Stomach smooth muscle (tissue), 2 donors: ENCODE results near the gene CSRNP3.
"Not testable (repeated sequence)": the region's sequence is repeated elsewhere in the genome, so short reads cannot be mapped to it uniquely, and the experiment has no call there.

Source experiments
- H3K27ac ChIP-seq: one replicate; pipeline ENCODE4 v1.7.0; 2013; ENCODE audit warnings: mild to moderate bottlenecking, low read length, inconsistent platforms
- H3K27me3 ChIP-seq, 2 donors: one replicate each; pipeline ENCODE4 v1.7.0; 2013; ENCODE audit warnings: low read length in 2 of 2; ENCODE audit not compliant: insufficient read depth in 2 of 2, control insufficient read depth in 1 of 2
- H3K36me3 ChIP-seq, 2 donors: one replicate each; pipeline ENCODE4 v1.7.0; 2013; ENCODE audit warnings: low read length in 2 of 2; ENCODE audit not compliant: control insufficient read depth in 2 of 2, insufficient read depth in 2 of 2
- H3K4me1 ChIP-seq: one replicate; pipeline ENCODE4 v1.7.0; 2013; ENCODE audit warnings: low read length; ENCODE audit not compliant: control insufficient read depth, insufficient read depth
- H3K4me3 ChIP-seq, 2 donors: one replicate each; pipeline ENCODE4 v1.7.0; 2013; ENCODE audit warnings: low read length in 2 of 2
- H3K9ac ChIP-seq, 2 donors: one replicate each; pipeline ENCODE4 v1.7.0; 2013; ENCODE audit warnings: low read length in 2 of 2, mild to moderate bottlenecking in 1 of 2
- H3K9me3 ChIP-seq, 2 donors: one replicate each; pipeline ENCODE4 v1.7.0; 2013; ENCODE audit warnings: low read length in 2 of 2; ENCODE audit not compliant: control insufficient read depth in 2 of 2
- donor health status: healthy.
- donor health status: Pancreatic carcinoma.

Gene CSRNP3

DNA sequence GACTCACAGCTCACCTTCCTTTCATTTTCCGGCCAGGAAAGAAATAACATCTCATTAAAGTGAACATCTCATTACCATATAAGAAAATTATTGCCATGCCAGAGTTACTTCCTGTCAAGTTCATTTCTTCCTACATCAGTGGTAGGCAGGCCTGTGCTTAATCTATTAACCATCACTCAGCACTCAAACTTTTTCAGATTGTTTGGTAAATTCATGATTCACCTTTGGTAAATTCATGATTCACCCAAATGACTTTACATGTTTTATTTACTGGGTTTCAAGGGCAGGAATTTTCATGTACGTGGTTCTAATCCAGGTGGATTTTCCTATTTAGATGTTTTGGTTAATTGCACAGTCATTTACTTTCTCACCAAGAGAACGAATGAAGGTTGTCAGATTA lies 116.5 kb downstream of the CSRNP3 start:
- H3K9me3 ChIP-seq = no peaks in the 10 kb centered on the region
- no peaks in the 10 kb centered on the region for H3K36me3 ChIP-seq
- H3K27ac ChIP-seq = no peak overlapping the region
- no peaks in the 10 kb centered on the region for H3K4me1 ChIP-seq
- no peak overlapping the region for H3K4me3 ChIP-seq
- no peak overlapping the region for H3K9ac ChIP-seq
- H3K27me3 ChIP-seq = no peaks in the 10 kb centered on the region

DNA sequence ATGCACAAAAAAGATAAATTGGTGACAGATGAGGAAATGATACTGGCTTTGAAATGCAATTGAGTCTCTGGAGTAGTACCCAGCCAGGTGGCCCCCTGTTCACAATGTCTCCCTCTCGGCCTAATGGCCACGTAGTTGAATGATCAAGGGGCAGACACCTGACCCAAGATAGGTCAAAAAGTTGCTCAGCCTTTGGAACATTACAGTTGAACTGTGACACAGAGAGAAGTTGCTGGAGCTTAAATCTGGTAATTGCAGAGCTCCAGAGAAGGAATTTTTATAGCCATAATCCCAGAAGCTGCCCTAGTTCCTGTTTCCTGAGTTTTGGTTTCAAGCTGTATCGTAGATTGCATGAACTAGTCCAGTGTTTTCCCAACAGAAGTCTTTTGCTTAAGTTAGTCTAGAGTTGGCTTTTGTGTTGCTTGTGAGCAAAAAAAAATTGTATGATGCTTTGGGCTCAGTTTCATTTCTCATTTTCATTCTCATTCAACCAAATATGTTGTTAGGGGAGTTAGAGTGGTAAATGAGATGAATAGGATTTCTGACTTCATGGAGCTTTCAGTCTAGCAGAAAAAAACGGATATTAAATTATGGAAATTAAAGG lies 117.9 kb downstream of the CSRNP3 start:
- Histone ChIP-seq H3K9ac (no peak overlapping the region), H3K4me1 (no peaks in the 10 kb centered on the region), H3K9me3 (no peaks in the 10 kb centered on the region), H3K36me3 (no peaks in the 10 kb centered on the region), H3K27ac (no peak overlapping the region), H3K4me3 (no peak overlapping the region), H3K27me3 (no peaks in the 10 kb centered on the region)

DNA sequence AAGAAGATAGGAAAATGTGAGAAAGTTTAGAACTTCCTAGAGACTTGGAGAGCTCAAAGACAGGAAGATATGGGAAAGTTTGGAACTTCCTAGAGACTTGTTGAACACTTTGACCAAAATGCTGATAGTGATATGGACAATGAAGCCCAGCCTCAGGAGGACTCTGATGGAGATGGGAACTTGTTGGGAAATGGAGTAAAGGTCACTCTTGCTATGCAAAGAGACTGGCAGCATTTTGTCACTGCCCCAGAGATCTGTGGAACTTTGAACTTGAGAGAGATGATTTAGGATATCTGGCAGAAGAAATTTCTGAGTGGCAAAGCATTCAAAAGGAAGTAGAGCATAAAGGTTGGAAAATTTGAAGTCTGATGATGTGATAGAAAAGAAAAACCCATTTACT lies 121.5 kb downstream of the CSRNP3 start:
- H3K4me1 ChIP-seq, H3K9ac ChIP-seq, H3K4me3 ChIP-seq, H3K36me3 ChIP-seq, H3K27me3 ChIP-seq, H3K27ac ChIP-seq, H3K9me3 ChIP-seq: not testable (repeated sequence)

DNA sequence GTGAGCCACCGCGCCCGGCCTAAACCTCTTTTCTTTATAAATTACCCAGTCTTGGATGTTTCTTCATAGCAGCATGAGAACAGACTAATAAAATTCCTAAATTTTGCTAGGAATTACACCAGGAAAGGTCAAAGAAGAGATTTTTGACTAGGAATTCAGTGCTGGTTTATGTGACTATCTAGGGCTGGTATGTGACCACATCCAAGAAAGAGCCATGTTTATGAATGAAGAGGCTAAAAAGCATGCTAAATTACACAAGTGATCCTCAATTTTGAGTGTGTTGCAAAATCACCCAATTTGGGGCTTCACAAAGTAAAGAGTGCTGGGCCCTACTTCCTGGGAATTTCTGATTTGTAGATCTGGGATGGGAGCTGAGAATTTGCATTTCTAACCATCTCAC lies 123.6 kb downstream of the CSRNP3 start:
- no peaks in the 10 kb centered on the region for H3K36me3 ChIP-seq
- H3K27ac ChIP-seq = no peak overlapping the region
- no peak overlapping the region for H3K4me3 ChIP-seq
- H3K4me1 ChIP-seq = no peaks in the 10 kb centered on the region
- no peaks in the 10 kb centered on the region for H3K9me3 ChIP-seq
- no peaks in the 10 kb centered on the region for H3K27me3 ChIP-seq
- H3K9ac ChIP-seq = no peak overlapping the region

DNA sequence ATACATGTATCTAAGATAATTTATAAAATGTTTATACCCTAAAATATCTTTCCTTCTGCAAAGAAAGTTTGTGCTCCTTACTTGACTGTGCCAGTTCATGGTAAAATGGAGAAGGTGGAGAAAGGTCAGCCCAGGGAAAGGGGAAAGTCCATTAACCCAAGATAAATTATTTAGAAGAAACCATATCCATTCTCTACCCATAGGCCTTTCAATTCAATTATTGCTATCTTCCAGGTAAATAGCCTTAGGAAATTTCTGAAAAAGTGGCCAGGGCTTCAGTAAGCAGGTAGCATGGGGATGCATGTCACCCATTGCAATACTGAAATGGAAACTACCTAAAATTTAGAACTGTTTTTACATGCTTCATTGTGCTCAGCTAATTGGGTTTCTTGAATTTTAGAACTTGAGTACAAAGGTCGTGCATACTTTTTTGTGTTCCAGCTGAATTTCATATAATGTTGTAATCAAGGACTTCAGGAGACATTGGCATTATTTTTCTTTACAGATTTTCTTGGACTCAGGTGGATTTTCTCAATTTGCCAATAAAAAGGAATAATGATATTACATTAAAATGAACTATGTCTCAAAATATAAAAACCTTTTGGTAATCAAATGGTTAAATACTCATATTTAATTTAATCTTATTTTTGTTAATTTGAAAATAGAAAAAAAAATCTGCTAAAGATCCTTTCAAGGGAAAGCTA lies 124.9 kb downstream of the CSRNP3 start:
- Histone ChIP-seq H3K4me1 (no peaks in the 10 kb centered on the region), H3K27me3 (no peaks in the 10 kb centered on the region), H3K9me3 (no peaks in the 10 kb centered on the region), H3K36me3 (no peaks in the 10 kb centered on the region), H3K9ac (no peak overlapping the region), H3K4me3 (no peak overlapping the region), H3K27ac (no peak overlapping the region)

DNA sequence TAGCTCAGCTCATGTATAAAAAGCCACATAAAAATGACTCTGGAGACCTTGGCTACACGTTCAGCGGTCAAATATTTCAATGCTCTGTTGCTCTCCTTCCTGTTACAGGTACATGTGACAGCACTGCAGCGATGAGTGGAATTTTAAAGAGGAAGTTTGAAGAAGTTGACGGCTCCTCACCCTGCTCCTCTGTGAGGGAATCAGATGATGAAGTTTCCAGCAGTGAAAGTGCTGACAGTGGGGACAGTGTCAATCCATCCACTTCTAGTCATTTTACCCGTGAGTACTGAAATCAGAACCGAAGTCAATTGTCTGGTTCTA lies 125.4 kb downstream of the CSRNP3 start:
- no peaks in the 10 kb centered on the region for H3K27me3 ChIP-seq
- H3K9me3 ChIP-seq = no peaks in the 10 kb centered on the region
- H3K4me1 ChIP-seq = no peaks in the 10 kb centered on the region
- no peak overlapping the region for H3K27ac ChIP-seq
- no peaks in the 10 kb centered on the region for H3K36me3 ChIP-seq
- no peak overlapping the region for H3K9ac ChIP-seq
- H3K4me3 ChIP-seq = no peak overlapping the region

DNA sequence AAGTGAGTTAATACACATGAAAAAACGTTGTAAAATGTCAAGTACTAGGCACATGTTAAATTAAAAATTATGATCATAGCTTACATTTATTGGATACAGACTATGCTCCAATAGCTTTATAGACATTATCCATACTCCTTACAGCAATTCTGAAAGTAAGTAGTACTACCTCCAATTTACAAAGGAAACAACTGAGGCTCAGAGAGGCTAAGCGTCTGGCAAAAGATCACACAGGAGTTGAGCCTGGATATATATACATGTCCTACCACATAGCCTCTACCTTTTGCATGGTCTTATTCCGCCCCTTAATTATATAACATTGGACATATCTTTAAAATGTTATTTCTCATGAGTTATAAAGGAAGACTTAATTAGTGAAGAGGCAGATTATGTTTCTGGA lies 127.3 kb downstream of the CSRNP3 start:
- Histone ChIP-seq H3K9ac (no peak overlapping the region), H3K9me3 (no peaks in the 10 kb centered on the region), H3K36me3 (no peaks in the 10 kb centered on the region), H3K4me1 (no peaks in the 10 kb centered on the region), H3K27me3 (no peaks in the 10 kb centered on the region), H3K27ac (no peak overlapping the region), H3K4me3 (no peak overlapping the region)

DNA sequence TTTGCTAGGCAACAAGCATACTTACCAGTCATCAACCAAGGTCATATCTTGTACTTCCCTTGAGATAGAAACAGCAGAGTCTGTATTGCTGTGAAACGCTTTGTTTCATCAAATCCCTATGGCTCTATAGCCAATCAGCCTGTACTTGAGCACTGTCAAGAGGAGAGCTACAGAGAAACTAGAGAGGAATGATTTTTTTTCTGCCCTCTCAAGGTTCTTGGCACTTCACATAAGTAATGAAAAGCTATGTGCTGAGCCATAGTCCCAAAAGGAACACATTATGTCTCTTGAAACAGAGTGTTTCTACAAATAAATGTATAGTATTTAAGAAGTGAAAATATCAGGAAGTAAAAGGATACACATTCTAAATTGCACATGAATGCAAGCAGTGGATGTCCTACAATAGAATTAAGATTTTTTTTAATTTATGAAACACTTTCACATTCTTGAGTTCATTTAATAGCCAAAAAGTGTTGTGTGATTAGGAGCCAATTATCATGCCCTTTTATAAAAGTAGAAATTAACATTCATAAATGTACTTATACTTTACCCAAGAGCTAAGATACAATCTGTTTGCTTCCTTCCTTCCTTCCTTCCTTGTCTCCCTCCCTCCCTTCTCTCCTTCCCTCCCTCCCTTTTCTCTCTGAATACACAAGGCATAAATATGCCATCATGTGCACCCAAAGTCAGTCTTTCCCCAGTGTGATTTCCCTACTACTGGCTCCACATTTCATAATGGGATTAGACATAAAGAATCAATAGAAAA lies 131.8 kb downstream of the CSRNP3 start:
- H3K9ac ChIP-seq = no peak overlapping the region
- no peaks in the 10 kb centered on the region for H3K27me3 ChIP-seq
- no peak overlapping the region for H3K4me3 ChIP-seq

DNA sequence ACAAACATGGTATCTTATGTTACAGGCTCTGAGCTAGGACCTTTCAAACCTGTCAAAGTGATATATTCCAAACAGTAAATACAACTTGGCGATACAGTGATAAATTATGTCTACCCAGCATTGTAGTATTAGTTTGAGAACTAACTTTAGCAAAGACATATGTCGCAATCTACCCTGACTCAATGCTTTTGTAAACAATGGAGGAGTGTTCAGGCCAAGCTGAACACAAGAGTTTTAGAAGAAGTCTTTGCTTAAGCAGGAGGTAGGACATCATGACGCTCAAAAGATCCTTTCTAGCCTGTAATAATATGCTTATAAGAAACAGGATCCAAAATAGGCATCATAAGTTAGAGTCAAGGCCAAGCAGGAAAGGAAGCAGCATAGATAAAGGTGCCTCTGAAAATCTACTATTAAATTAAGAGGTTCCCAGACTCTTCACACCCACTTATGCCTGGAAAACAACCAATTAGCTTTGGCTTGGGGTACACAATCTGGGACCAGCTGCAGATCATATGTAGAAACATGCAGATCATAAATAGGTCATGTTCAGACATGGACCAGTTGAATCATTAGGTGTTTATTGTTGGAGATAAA lies 132.5 kb downstream of the CSRNP3 start:
- no peak overlapping the region for H3K4me3 ChIP-seq
- H3K27ac ChIP-seq = no peak overlapping the region
- no peaks in the 10 kb centered on the region for H3K9me3 ChIP-seq
- no peak overlapping the region for H3K9ac ChIP-seq
- no peaks in the 10 kb centered on the region for H3K36me3 ChIP-seq
- no peaks in the 10 kb centered on the region for H3K27me3 ChIP-seq
- H3K4me1 ChIP-seq = no peaks in the 10 kb centered on the region

More for the DNA sequence above, 131.8 kb downstream of the CSRNP3 start:
- no peaks in the 10 kb centered on the region for H3K36me3 ChIP-seq
- H3K27ac ChIP-seq = no peak overlapping the region
- H3K4me1 ChIP-seq = no peaks in the 10 kb centered on the region
- H3K9me3 ChIP-seq = no peaks in the 10 kb centered on the region

DNA sequence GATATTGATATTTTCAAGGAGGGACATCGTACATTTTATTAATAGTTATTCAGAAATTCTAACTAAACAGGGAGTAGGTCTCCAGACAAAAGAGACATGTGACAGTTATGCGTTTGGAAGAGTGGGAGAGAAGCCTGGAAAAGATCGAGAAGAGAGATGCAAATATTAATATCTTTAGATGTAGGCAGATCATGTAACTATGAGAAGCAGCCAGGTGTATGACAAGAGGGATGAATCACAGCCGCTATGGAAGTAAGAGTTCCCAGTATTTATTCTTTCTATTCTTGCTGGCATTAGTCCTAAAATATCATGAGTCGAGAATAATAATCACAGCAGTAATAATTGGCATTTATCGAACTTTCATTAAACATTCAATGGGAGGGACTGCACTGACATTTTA lies 140.2 kb downstream of the CSRNP3 start:
- no peaks in the 10 kb centered on the region for H3K36me3 ChIP-seq
- no peak overlapping the region for H3K4me3 ChIP-seq
- no peak overlapping the region for H3K27ac ChIP-seq
- H3K9ac ChIP-seq = no peak overlapping the region
- no peaks in the 10 kb centered on the region for H3K9me3 ChIP-seq
- no peaks in the 10 kb centered on the region for H3K4me1 ChIP-seq
- H3K27me3 ChIP-seq = no peaks in the 10 kb centered on the region
